CD4-positive, alpha-beta T cell treated with Interleukin-17A for 4 hours (primary cell): ENCODE measurements around the gene INTS13.
"Not testable (repeated sequence)": the region's sequence is repeated elsewhere in the genome, so short reads cannot be mapped to it uniquely, and the experiment has no call there.

Experiments
- DNase-seq: peaks from one replicate; pipeline ENCODE4 v3.0.0-alpha.2; 2020; ENCODE audit warnings: mixed read lengths

INTS13 gene

GRCh38 chr12:26868447-26869103, 69.2 kb downstream of the INTS13 start:
- DNase-seq = no peak

- no peak for DNase-seq
Measured at GRCh38 chr12:26867080-26867479, 70.7 kb downstream of the INTS13 start.

- peak; percentile 11 for DNase-seq
Measured at GRCh38 chr12:26863515-26863914, 74.3 kb downstream of the INTS13 start.

GRCh38 chr12:26862787-26863186, 75.0 kb downstream of the INTS13 start:
- not testable (repeated sequence) for DNase-seq

- DNase-seq = no peak
Measured at GRCh38 chr12:26861690-26862089, 76.1 kb downstream of the INTS13 start.

- no peak for DNase-seq
Measured at GRCh38 chr12:26857465-26858176, 80.2 kb downstream of the INTS13 start.

- no peak for DNase-seq
Measured at GRCh38 chr12:26855337-26855736, 82.4 kb downstream of the INTS13 start.
